Renal pelvis (tissue), 4 donors: Measurements from ENCODE around the gene THSD8. TPM values are rescaled to one million over a fixed set of nuclear protein-coding genes. Genes with fewer than 3 reads are reported as not detected.
A peak's percentile ranks its signal among the peaks of the same experiment; 100 is the strongest.
"Not testable (repeated sequence)": the region's sequence is repeated elsewhere in the genome, so short reads cannot be mapped to it uniquely, and the experiment has no call there.

Source experiments
- DNase-seq: peaks from one replicate; pipeline ENCODE4 v3.0.0-alpha.2; 2013
- polyA plus RNA-seq, 3 donors: library from polyadenylated mRNA; unstranded; fragments of 120-200 nt; gene quantifications; one replicate each; pipeline ENCODE4 v1.2.1, GENCODE V29; 2013; ENCODE audit not compliant: insufficient read length in 3 of 3

The THSD8 gene
- polyA plus RNA-seq, 3 donors, result 4.4 to 5.8 (median 5.8) TPM

DNA sequence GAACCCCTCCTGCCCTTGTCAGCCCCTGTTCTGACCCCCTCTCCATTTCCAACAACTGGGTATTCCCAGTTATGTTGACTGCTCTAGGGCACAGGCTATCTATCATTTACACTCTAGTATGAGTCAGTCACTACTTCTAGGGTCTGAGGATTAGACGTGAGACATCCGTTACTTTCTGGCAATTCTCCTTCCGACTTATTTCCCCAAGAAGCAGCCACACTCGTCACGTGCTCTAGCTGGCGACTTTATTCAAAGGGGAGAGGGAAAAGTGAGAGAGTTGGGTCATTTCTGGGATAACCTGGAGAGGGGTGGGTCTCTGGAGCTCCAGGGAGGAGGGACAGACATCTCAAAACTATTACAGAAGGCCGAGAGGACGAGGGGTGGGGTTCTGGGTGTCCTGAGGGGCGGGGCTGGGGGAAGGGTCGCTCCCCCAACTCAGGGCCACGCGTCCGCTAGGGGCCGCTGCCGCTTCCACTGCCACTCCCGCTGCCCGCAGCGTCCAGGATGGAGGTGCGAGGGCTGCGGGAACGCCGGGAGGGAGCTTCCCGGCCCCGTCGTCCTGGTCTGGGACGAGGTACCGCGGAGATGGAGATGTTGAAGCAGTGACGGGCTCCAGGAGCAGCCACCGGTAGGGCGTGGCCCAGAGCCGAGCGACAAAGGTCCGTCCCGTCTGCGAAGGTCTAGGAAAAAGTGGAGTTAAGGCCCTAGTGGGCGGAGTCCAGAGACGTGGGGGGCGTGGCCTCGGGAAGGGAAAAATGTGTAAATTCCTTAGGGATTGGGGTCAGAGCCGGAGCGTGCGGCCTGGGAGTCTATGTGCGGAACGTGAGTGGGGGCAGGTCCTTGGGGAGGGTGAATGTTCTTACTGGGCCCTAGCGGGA is 23.6 kb downstream of the THSD8 start:
- no peak for DNase-seq

DNA sequence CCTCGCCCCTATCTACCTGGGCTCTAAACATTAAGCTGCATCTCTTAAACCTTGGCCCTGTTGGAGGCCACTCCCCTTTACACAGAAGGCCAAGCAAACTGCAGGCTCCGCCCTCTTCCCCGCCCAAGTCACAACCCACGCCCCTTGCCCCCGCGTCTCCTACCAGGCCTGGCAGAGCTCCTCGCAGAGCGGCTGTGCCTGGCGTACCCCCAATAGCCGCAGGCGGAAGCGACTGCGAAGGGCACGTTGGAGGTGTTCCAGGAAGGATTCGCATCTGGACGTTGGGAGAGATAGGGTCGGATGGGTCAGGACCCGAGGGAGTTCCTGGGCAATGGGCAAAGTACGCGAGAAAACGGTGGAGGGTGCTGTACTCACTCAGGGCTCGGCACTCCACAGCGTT is 26.6 kb downstream of the THSD8 start:
- no peak for DNase-seq

DNA sequence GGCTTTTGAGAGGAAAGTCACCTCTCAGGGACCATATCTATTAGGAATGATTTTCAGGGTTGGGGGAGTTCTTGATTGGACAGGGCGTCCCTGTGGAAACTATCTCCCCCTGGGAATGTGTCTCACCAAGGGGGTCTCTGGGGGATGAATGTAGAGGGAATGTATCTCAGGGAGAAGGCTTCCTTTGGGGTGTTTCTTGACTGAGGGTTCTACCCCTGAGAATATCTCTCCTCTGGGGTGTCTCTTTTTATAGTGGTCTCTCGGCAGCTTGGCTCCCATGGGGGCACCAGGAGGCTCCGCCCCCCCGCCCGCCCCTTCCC is 31.5 kb downstream of the THSD8 start:
- no peak for DNase-seq

DNA sequence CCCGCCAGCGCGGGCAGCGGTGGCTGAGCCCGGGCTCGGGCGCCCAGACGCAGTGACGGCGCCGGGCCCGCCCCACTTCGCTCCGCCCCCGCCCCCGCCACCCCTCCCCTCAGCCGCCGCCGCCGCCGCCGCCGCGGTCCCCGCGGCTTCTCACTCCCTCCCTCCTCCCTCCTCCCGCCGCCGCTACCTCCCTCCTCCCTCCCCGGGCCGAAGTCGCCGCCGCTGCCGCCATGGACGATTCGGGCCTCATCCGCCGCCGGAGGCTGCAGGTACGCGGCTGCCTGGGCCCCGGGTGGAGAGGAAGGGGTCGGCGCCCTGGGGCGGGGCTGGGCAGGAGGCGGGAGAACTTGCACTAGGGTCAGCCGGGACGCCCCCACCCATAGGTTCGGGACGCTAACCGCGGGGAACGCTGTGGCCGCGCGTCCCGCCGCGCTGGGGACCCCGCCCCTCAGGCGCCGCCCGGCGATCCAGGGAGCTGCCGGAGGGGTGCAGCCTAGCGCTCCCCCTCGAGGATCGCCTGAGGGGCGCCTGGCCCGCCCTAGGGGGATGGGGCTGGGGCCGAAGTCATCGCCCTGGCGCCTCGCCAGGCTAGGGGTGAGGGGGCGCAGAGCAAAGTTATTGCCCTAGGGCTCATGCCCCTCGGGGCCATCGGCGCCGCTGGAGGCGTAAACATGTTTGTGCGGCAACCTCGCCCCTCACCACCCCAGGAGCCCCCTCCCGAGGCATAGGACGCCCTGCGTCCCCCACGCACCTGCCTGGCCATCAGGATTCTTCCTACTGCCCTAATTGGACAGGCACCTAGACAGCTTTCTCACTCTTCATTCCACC is 32.1 kb downstream of the THSD8 start:
- no peak for DNase-seq

DNA sequence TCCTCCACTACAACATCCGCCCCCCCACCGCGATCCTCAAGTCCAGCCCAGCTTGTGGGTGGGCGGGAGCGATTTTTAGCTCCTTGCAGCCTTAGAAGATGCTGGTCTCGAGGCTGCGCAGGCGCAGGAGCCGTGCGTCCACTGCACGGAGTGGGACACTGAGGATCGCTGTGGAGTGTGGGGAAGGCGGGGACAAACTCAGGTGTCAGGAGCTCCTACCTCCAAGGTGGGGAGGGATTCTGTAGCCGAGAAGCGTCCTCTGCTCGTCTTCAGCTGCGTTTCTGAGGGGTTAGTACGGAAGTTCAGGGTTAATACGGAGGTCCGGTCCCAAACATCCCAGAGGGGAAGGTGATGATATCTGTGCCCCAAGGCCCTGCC is 32.7 kb downstream of the THSD8 start, which contains the start of gene RTBDN:
Gene RTBDN, minus strand, starts transcription at position 14 of the 378 bp plus-strand sequence. CDS start 4,600 bp downstream, outside the sequence.
- no peak for DNase-seq

DNA sequence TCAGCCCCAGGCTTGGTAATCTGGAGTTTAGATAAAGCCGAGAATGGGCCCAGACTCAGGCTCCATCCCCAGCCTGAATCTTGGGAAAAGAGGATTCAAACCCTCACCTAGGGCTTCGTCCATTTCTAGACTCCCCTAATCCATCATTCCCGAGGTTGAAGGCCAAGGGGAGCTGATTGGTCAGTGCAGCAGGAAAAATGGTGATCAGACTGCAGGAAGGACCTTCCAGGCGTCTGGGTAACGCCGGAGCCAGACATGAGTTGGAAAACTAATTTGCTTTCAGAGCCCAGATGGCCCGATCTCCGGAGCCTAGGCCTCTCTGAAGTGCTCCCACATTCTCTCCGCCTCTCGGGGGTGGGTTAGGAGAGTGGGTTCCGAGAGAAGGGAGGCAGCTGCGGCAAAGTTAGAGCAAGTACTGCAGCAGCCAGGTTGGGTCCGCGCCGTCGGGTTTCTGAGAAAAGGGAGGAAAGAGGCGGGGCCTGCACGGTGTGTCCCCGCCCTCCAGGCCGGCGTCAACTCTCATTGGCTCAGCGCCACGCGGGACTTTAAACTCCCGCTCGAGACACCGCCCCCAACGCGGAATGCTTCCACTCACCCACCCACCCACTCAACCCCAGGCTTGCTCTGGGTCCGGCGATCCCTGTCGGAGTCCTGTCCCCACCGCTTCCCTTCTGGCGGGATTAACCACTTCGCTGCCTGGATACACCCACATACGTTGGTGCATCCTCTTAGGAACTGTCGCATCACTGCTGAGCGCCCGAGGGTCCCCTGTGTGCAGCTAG is 33.3 kb downstream of the THSD8 start:
- no peak for DNase-seq

DNA sequence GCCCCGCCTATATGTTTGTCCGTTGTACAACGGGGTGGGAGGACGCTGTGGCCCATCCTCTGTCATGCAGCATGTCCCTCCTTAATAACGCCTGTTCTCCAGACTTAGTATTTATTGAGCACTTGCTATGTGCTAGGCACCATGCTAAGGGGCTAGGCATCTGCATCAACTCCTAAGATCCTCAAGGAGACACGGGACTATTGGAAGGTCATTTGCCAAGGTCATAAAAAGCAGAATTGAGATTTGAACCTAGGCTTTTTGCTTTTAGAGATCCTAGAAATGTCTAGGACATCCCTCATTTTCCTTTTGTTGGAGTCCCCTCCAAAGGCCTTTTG is 34.6 kb downstream of the THSD8 start:
- no peak for DNase-seq

DNA sequence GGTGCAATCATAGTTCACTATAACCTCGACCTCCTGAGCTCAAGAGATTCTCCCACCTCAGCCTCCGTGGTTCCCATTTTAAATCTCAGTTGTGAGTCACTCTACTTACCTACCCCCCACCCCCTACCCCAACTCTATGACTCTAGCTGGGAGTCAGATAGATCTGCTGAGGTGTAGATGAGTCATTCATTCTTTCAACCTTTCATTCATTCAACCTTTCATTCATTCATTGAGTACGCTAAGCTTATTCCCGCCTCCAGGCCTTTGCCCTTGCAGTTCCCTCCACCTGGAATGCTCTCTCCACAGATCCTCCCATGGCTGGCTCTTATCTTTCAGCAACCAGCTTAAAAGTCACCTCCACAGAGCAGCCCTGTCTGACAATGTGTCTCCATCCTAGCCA is 35.4 kb downstream of the THSD8 start:
- DNase-seq, result no peak

DNA sequence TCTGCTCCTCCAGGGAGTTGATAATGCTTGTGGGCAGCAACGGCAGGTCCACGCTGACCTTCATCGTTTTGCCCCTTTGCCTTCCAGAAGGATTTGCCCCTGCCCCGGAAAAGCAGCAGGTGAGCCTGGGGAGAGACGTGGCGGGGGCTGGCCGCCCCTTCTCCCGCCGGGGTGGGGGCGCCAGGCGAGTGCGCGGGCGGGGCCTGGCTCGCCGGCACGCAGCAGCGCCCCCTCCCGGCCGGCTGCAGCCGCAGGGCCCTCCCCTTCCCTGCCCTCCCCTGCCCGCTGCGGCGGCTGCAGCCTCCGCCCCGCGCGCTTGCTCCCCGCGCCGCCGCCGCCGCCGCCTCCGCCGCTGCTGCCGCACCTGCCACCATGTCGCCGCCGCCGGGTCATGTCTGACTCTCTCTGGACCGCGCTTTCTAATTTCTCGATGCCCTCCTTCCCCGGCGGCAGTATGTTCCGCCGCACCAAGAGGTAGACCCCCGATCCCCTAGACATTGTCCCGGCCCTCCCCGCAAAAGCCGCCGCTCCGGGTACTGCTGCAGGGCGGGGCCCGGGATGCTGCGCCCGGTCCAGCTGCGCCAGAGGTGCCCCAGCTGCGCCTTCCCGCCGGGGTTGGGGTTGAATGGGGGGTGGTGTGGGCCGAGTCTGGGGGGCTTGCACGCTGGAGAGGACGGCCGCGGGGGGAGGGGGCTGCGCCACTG is 36.5 kb downstream of the THSD8 start, which contains the start of gene MAST1:
Gene MAST1, plus strand, starts transcription at position 334 of the 704 bp plus-strand sequence. Its CDS starts 58 bp downstream, at position 392.
- DNase-seq, result no peak

DNA sequence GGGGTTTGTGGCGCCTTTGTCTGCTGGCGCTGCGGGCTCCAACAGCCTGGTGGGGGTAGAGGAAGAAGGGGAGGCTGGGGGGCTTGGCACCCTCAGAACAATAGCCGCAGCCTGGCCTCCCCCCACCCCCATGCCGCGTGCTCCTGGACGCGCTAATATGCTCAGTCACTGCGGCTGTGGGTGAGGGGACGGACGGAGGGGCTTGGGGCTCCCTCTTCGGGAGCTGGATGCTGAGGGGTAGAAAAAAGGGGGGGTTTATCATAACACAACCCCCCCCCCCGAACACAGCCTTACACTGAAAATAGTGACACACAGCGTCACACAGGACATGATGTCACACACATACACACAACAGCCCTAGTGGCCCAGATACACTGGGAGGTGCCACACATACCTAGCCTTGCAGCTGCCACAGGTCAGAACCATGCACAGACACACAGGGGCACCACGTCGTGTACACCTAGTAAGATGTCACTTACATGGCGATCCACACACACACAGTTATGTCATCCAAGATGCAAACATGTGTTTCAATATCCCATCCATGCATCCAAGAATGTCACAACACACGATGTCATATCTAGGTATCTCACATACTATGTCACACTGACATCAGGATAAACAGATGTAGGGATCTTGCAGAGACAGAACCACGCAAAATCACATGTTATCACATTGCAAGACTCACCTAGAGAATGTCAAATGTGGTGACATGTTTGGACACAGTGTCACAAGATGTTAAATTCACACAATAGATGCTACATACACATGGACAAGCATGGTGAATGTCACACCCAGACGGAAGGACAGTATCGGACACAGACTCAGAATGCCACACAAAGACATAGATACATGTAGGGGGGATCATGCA is 37.3 kb downstream of the THSD8 start:
- DNase-seq, result no peak

DNA sequence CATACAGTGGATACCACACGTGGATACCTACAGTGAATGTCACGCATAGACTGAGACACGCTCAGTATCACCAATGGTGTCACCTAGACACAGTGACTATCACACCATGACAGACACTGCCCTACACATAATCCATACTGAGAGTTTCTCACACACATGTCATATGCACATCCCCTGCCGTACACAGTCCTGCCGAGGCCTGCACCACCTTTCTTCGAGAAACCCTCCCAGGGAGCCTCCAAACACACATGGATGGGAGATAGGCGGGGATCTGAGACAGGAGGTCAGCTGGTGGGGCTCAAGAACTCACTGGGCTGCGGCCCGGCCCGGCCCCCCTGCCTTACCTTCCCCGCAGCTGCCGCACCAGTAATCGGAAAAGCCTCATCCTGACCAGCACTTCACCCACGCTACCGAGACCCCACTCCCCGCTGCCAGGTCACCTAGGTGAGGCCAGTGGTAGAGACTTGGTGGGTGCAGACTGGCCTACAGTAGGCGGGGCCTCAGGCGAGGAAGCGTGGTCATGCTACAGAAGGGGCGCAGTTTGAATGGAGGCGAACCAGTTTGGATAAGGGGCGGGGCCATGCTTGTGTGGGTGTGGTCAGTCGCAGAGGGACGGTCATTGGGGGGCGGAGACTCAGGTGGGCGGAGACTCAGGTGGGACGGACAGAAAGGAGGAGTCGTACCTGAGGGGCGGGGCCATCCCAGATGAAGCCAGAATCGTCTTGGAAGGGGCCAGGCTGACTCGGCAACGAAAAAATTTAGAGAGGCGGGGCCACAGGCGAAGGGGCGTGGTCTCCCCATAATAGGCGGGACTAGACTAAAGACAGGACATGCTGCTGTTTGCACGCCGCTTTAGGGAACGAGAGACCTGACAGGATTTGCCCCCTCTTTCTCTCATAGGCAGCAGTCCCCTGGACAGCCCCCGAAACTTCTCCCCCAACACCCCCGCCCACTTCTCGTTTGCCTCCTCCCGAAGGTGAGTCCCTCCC is 38.5 kb downstream of the THSD8 start:
- peak; percentile 49 for DNase-seq

DNA sequence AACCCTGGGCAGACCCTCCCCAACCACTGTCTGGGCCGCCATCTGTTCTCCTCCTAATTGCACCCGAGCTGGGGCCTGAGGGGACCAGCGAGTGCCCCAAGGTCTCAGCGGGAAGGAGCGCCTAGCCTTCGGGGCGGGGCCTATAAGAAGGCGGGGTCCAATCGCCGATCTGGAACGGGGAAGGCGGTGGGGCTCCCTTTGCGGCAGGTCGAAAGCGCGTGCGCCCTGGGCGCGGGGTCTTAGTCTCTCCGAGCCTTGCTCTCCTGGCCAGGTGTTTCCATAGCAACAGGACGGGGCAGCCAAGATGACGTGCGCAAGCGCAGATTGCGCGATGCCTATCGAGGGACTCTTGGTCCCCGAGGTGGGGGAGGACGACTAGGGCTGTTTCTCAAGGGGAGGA is 39.2 kb downstream of the THSD8 start:
- DNase-seq, result no peak

DNA sequence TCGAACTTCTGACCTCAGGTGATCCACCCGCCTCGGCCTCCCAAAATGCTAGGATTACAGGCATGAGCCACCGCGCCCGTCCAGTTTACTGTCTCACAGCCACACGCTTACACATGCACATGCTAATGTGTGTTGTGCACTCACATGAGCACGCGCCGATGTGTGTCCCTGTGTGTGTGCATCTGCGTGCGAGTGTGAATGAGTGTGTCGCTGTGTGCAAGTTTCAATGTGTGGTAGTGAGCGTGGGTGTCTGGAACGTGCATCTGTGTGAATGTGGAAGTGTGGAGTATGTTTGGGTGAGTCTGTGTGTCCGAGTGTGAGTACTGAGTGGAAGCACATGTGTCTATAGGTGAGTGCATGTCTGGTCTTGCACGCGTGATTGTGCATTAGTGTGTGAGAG is 40.6 kb downstream of the THSD8 start:
- DNase-seq, result no peak

DNA sequence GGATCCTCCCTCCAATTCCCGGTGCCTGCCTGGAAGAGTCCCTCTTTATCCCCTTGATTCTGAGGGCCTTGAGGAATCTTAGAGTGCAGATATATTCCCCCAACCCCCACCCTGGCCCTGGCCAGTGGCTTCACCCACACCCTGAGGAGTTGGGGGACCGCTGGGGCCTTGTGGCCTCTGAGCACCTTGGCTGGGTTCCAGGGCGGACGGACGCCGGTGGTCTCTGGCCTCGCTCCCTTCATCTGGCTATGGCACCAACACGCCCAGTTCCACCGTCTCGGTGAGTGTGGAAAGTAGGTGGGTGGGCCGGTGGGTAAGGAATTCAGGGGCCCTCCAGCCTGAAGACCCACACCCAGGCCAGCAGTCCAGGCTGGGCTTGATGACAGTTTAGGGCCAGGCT is 41.5 kb downstream of the THSD8 start:
- DNase-seq, result no peak

DNA sequence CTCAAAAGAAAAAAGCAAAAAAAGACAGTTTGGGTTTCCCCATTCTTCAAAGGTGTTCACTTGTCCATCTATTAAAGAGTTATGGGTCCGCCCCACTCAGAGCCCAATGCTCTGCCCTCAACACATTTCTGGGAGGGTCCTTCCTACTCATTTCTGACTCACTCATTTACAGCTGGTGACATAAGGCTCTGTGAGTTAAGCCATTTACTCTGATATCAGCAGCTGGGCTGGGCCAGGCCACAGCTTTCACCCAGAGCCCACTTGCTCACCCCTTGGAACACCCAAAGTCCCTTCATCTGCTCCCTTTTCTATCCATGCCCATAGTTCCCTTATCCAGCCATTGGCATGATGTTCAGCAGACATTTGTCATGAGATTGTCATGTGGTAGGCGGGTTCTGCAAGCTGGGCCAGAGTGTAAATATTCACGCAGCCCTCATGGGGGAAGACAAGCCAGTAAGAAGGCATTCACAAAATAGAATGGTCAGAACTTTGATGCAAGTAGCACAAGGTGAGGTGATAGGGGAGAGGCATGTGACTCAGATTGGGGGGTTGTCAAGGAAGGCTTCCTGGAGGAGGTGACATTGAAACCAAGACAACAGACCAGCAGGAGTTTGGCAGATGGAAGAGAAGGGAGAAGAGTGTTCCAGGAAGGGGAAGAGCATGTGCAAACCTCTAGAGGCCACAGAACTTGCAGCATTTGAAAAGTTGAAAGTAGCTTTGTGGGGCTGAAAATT is 42.3 kb downstream of the THSD8 start:
- no peak for DNase-seq

DNA sequence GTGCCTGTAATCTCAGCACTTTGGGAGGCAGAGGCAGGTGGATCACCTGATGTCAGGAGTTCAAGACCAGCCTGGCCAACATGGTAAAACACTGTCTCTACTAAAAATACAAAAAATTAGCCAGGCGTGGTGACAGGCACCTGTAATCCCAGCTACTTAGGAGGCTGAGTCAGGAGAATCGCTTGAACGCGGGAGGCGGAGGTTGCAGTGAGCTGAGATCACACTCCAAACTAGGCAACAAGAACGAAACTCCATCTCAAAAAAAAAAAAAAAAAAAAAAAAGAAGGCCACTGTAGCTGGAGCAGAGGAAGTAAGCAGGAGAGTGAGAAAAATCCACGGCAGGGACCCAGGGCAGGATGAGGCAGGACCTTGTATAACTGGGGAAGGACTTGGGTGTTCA is 44.7 kb downstream of the THSD8 start:
- DNase-seq, result not testable (repeated sequence)

DNA sequence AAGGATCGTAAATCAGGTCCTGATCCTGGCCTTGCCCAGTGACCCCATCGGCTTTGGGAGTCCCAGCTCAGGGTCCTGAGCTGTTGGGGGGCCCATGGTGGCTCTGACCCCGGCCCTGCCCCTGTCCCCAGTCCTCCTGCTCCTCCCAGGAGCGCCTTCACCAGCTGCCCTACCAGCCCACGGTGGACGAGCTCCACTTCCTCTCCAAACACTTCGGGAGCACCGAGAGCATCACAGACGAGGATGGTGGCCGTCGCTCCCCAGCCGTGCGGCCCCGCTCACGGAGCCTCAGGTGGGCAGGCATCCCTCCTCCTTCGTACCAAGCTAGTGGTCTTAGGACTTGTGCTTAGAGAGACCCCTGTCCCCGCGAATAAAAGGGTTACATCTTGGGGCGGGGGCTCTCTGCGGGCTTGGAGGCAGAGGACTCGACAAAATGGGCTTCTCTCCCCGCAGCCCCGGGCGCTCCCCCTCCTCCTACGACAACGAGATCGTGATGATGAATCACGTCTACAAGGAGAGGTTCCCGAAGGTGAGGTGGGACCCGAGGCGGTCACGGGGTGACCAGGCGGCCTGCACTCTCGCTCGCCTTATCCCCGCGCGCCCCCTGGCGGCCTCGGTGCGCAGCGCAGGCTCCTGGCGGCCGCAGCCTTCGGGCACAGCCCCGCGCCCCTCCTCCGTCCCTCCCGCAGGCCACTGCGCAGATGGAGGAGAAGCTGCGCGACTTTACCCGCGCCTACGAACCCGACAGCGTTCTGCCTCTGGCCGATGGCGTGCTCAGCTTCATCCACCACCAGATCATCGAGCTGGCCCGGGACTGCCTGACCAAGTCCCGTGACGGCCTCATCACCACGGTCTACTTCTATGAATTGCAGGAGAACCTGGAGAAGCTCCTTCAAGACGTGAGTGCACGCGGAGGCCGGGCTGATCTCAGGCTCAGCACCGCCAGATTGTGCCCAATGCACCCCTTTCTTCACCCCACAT is 45.6 kb downstream of the THSD8 start:
- DNase-seq, result peak; percentile 76
